Fibroblast of lung (primary cell): ENCODE results near the gene SFRP5. TPM values are rescaled to one million over a fixed set of nuclear protein-coding genes. Genes with fewer than 3 reads are reported as not detected.

Source experiments
- DNase-seq, 2 donors: peaks; one replicate each; pipeline versions ENCODE4 v3.0.0 to v3.0.0-alpha.2; 2010; ENCODE audit warnings: low read depth in 2 of 2
- H2AFZ ChIP-seq: 2 replicates; pipeline ENCODE4 v1.5.1; 2012; ENCODE audit warnings: low read length, control low read depth, inconsistent platforms
- H3K27ac ChIP-seq: 2 replicates; pipeline ENCODE4 v1.5.1; 2011; ENCODE audit warnings: low read length, control low read depth; ENCODE audit not compliant: insufficient read depth
- H3K27me3 ChIP-seq: 2 replicates; pipeline ENCODE4 v1.5.1; 2011; ENCODE audit warnings: mild to moderate bottlenecking, low read length; ENCODE audit not compliant: control insufficient read depth, insufficient read depth
- H3K36me3 ChIP-seq: 2 replicates; pipeline ENCODE4 v1.5.1; 2011; ENCODE audit warnings: low read length; ENCODE audit not compliant: control insufficient read depth, insufficient read depth
- H3K4me1 ChIP-seq: 2 replicates; pipeline ENCODE4 v1.5.1; 2011; ENCODE audit warnings: low read length; ENCODE audit not compliant: control insufficient read depth, insufficient read depth; ENCODE audit errors: extremely low read depth
- H3K4me2 ChIP-seq: 2 replicates; pipeline ENCODE4 v1.5.1; 2011; ENCODE audit warnings: low read length, control low read depth; ENCODE audit not compliant: insufficient read depth; ENCODE audit errors: extremely low read depth
- H3K4me3 ChIP-seq, 4 experiments: fragments of 200-600 bp in 1 of 4; sonication (generic) in 1 of 4; replicated peaks in 1 of 4; 2 replicates each; pipeline ENCODE4 v1.5.1; 2011 to 2016; ENCODE audit warnings: low read length in 4 of 4, low read depth in 3 of 4, mild to moderate bottlenecking in 3 of 4, control low read depth in 2 of 4, inconsistent platforms in 1 of 4, mixed read lengths in 1 of 4; ENCODE audit not compliant: insufficient read depth in 1 of 4; ENCODE audit errors: control extremely low read depth in 1 of 4
- H3K79me2 ChIP-seq: 2 replicates; pipeline ENCODE4 v1.5.1; 2012; ENCODE audit warnings: mild to moderate bottlenecking, low read length, inconsistent platforms; ENCODE audit not compliant: control insufficient read depth, insufficient read depth
- H3K9ac ChIP-seq: 2 replicates; pipeline ENCODE4 v1.5.1; 2011; ENCODE audit warnings: mild to moderate bottlenecking, low read length, control low read depth; ENCODE audit not compliant: insufficient read depth
- H3K9me3 ChIP-seq: 2 replicates; pipeline ENCODE4 v1.5.1; 2012; ENCODE audit warnings: low read depth, low read length; ENCODE audit not compliant: control insufficient read depth, insufficient read depth
- H4K20me1 ChIP-seq: 2 replicates; pipeline ENCODE4 v1.5.1; 2011; ENCODE audit warnings: low read length; ENCODE audit not compliant: control insufficient read depth, insufficient read depth; ENCODE audit errors: extremely low read depth
- EZH2 ChIP-seq: IDR thresholded peaks from 2 replicates; pipeline ENCODE4 v1.5.1; 2012; ENCODE audit warnings: low read length, control low read depth, mild to moderate bottlenecking; ENCODE audit errors: missing control alignments
- polyA plus RNA-seq, 2 donors: library from polyadenylated mRNA; depleted of rRNA in 1 of 2; stranded (reverse) in 1 of 2; unstranded in 1 of 2; fragments of >200 nt; gene quantifications; 2 replicates each; pipeline ENCODE4 v1.2.1, GENCODE V29; 2011 to 2012; ENCODE audit warnings: missing spikeins in 1 of 2
- total RNA-seq: library from RNA; depleted of rRNA; stranded (reverse); fragments of >200 nt; gene quantifications from 2 replicates; pipeline ENCODE4 v1.2.1, GENCODE V29; 2014
- TF ChIP-seq, protein P1 (sequence below), 2 donors: IDR thresholded peaks in 1 of 2; conservative IDR thresholded peaks in 1 of 2; 1 replicate in 1 of 2; 2 replicates in 1 of 2; pipeline ENCODE4 v1.5.1; 2011 to 2012; ENCODE audit warnings: low read length in 2 of 2, control low read depth in 1 of 2, inconsistent platforms in 1 of 2, low read depth in 1 of 2, mild to moderate bottlenecking in 1 of 2

Gene SFRP5
- total and polyA plus RNA-seq, 2 donors (not counting 1 experiment from before 2014, with no cell fraction given), result not detected

DNA sequence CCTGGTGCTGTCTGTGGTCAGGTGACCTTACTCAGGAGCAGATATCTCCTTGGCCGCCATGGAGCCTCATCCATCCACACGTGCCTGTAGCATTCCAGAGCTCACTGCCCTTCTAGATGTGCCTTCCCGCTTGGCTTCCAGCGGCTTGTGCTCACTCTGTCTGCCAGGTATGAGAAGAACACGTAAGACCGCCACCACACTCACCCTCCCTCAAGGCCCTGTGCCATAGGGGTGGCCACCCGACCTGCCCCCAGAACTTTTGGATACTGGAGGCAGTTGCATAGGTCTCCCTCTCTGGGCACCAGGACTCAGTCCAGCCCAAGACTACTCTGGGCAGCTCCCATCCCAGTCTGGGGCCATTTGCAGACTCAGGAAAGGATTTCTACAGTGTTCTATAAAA is 54.2 kb downstream of the SFRP5 start:
- H3K79me2 ChIP-seq, result peaks cover 34% of the 10 kb centered on the region
- peaks cover 7% of the 10 kb centered on the region for H3K36me3 ChIP-seq
- TF ChIP-seq EZH2, result no peak
- TF ChIP-seq, protein P1, sequence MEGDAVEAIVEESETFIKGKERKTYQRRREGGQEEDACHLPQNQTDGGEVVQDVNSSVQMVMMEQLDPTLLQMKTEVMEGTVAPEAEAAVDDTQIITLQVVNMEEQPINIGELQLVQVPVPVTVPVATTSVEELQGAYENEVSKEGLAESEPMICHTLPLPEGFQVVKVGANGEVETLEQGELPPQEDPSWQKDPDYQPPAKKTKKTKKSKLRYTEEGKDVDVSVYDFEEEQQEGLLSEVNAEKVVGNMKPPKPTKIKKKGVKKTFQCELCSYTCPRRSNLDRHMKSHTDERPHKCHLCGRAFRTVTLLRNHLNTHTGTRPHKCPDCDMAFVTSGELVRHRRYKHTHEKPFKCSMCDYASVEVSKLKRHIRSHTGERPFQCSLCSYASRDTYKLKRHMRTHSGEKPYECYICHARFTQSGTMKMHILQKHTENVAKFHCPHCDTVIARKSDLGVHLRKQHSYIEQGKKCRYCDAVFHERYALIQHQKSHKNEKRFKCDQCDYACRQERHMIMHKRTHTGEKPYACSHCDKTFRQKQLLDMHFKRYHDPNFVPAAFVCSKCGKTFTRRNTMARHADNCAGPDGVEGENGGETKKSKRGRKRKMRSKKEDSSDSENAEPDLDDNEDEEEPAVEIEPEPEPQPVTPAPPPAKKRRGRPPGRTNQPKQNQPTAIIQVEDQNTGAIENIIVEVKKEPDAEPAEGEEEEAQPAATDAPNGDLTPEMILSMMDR (conservative IDR thresholded peaks at IDR 0.05 in 1 of 2, IDR thresholded peaks at IDR 0.05 in 1 of 2; ENCODE audit: low read depth in 1 of 2, low read length in 2 of 2), result no peak

More for the DNA sequence above, 54.2 kb downstream of the SFRP5 start:
- DNase-seq, result no peak
- H3K27ac ChIP-seq, result no peak overlapping the region
- no peaks in the 10 kb centered on the region for H4K20me1 ChIP-seq
- H3K4me3 ChIP-seq, result no peak overlapping the region
- H3K9me3 ChIP-seq, result no peaks in the 10 kb centered on the region
- no peaks in the 10 kb centered on the region for H3K27me3 ChIP-seq
- no peak overlapping the region for H3K9ac ChIP-seq
- H3K4me1 ChIP-seq, result peaks cover 20% of the 10 kb centered on the region
- H3K4me2 ChIP-seq, result no peak overlapping the region
- no peak overlapping the region for H2AFZ ChIP-seq

Other genes with a start within 250 kb of the SFRP5 start
- gene ANKRD2, start 199.2 kb downstream of the SFRP5 start, total RNA-seq, result 1.8 TPM in 2 replicates
- 0.26 and 0.47 TPM in 2 replicates for gene ANKRD2, start 199.2 kb downstream of the SFRP5 start, polyA plus RNA-seq
- 1.0 and 1.5 TPM in 2 replicates for gene HOGA1, start 187.6 kb downstream of the SFRP5 start, total RNA-seq
- 0.58 and 0.79 TPM in 2 replicates for gene HOGA1, start 187.6 kb downstream of the SFRP5 start, polyA plus RNA-seq
- gene C10orf62, start 182.3 kb downstream of the SFRP5 start, total RNA-seq, result not detected in 2 replicates
- not detected in 2 replicates for gene C10orf62, start 182.3 kb downstream of the SFRP5 start, polyA plus RNA-seq
- gene MORN4, start 138.5 kb downstream of the SFRP5 start, total RNA-seq, result 6.4 and 13.4 TPM in 2 replicates
- 11.0 and 13.2 TPM in 2 replicates for gene MORN4, start 138.5 kb downstream of the SFRP5 start, polyA plus RNA-seq
- gene PI4K2A, start 131.3 kb downstream of the SFRP5 start, total RNA-seq, result 16.4 and 26.6 TPM in 2 replicates
- 30.7 and 47.2 TPM in 2 replicates for gene PI4K2A, start 131.3 kb downstream of the SFRP5 start, polyA plus RNA-seq
- gene AVPI1, start 84.8 kb downstream of the SFRP5 start, total RNA-seq, result 31.8 and 77.5 TPM in 2 replicates
- gene AVPI1, start 84.8 kb downstream of the SFRP5 start, polyA plus RNA-seq, result 14.3 and 14.9 TPM in 2 replicates
- gene MARVELD1, start 58.3 kb downstream of the SFRP5 start, total RNA-seq, result 12.1 and 16.3 TPM in 2 replicates
- 106 and 132 TPM in 2 replicates for gene MARVELD1, start 58.3 kb downstream of the SFRP5 start, polyA plus RNA-seq
- 16.9 and 22.1 TPM in 2 replicates for gene ZFYVE27, start 34.9 kb downstream of the SFRP5 start, total RNA-seq
- 7.7 and 8.3 TPM in 2 replicates for gene ZFYVE27, start 34.9 kb downstream of the SFRP5 start, polyA plus RNA-seq
- under 0.01 TPM in 1 of 2 replicates, not detected in the other for gene GOLGA7B, start 77.8 kb upstream of the SFRP5 start, total RNA-seq
- gene GOLGA7B, start 77.8 kb upstream of the SFRP5 start, polyA plus RNA-seq, result not detected in 2 replicates